Measurements from ENCODE around the gene OTULIN. TPM values are rescaled to one million over a fixed set of nuclear protein-coding genes. Genes with fewer than 3 reads are reported as not detected.

The OTULIN gene
- total and polyA plus RNA-seq, 3 experiments from 2014 or later: 28.1 to 87.6 (median 86.2) TPM

GRCh38 chr5:14685757-14686156 is 21.2 kb downstream of the OTULIN start:
- POLR2A ChIA-PET: interaction anchor here (0.6 kb wide), 1 partner anchor 17 kb away, joined by 3 read pairs; no protein-coding TSS in a partner anchor
- H3K27ac Mint-ChIP-seq: peak overlapping the region; percentile 26 to 89 (median 58)
- no peak overlapping the region for H3K4me3 ChIP-seq (ENCODE audit: low read length)

GRCh38 chr5:14686517-14686916 is 22.0 kb downstream of the OTULIN start:
- H3K9me3 Mint-ChIP-seq: peaks cover 0 to 2% (median 0%) of the 10 kb centered on the region in 5 donors
- no peaks in the 10 kb centered on the region for H3K27me3 Mint-ChIP-seq
- peaks cover 13 to 36% (median 19%) of the 10 kb centered on the region in 3 donors for H3K4me1 Mint-ChIP-seq
- Histone ChIP-seq H3K9me3 (ENCODE audit: low read length) (no peaks in the 10 kb centered on the region), H3K27me3 (ENCODE audit: insufficient read depth, low read length, poor library complexity, severe bottlenecking) (no peaks in the 10 kb centered on the region), H3K27ac (ENCODE audit: low read depth, low read length) (no peak overlapping the region), H3K36me3 (ENCODE audit: insufficient read depth, low read length) (peaks cover 43% of the 10 kb centered on the region), H3K4me3 (ENCODE audit: low read length) (no peak overlapping the region), H3K4me1 (ENCODE audit: insufficient read depth, low read length) (peaks cover 8% of the 10 kb centered on the region)
- H3K36me3 Mint-ChIP-seq: peaks cover 21 to 95% (median 36%) of the 10 kb centered on the region in 3 donors
- H3K27ac Mint-ChIP-seq: peak overlapping the region in 3 of 8 donors; percentile 1 to 43 (median 33)
- ChIA-PET CTCF (interaction anchor here (1.1 to 4.5 kb wide), 8 partner anchors 17 to 319 kb away, joined by 4 to 35 read pairs (median 10); no protein-coding TSS in a partner anchor), POLR2A (no interaction called here)
- H3K4me3 Mint-ChIP-seq: no peak overlapping the region
- DNase-seq: no peak

More at GRCh38 chr5:14685757-14686156, 21.2 kb downstream of the OTULIN start:
- no peaks in the 10 kb centered on the region for H3K27me3 Mint-ChIP-seq
- no peak overlapping the region for H3K27ac ChIP-seq (ENCODE audit: low read depth, low read length)
- peak in 2 of 5 donors; percentile 35 to 59 for DNase-seq
- peak overlapping the region in 6 of 7 donors; percentile 43 to 71 (median 61) for H3K4me3 Mint-ChIP-seq
- no peaks in the 10 kb centered on the region for H3K27me3 ChIP-seq (ENCODE audit: insufficient read depth, low read length, poor library complexity, severe bottlenecking)
- peaks cover 49% of the 10 kb centered on the region for H3K36me3 ChIP-seq (ENCODE audit: insufficient read depth, low read length)
- peaks cover 13 to 33% (median 19%) of the 10 kb centered on the region in 3 donors for H3K4me1 Mint-ChIP-seq
- H3K9me3 Mint-ChIP-seq: peaks cover 0 to 2% (median 0%) of the 10 kb centered on the region in 5 donors
- CTCF ChIA-PET: interaction anchor here (0.7 to 4.5 kb wide), 22 partner anchors 8 to 320 kb away, joined by 3 to 35 read pairs (median 5); no protein-coding TSS in a partner anchor
- H3K36me3 Mint-ChIP-seq: peaks cover 18 to 93% (median 31%) of the 10 kb centered on the region in 3 donors
- peaks cover 8% of the 10 kb centered on the region for H3K4me1 ChIP-seq (ENCODE audit: insufficient read depth, low read length)
- no peaks in the 10 kb centered on the region for H3K9me3 ChIP-seq (ENCODE audit: low read length)

GRCh38 chr5:14687023-14687665 is 22.6 kb downstream of the OTULIN start:
- H3K9me3 ChIP-seq (ENCODE audit: low read length): no peaks in the 10 kb centered on the region
- peaks cover 13 to 42% (median 19%) of the 10 kb centered on the region in 3 donors for H3K4me1 Mint-ChIP-seq
- H3K27me3 ChIP-seq (ENCODE audit: insufficient read depth, low read length, poor library complexity, severe bottlenecking): no peaks in the 10 kb centered on the region
- no peak overlapping the region for H3K27ac ChIP-seq (ENCODE audit: low read depth, low read length)
- no peak overlapping the region for H3K4me3 ChIP-seq (ENCODE audit: low read length)
- peaks cover 8% of the 10 kb centered on the region for H3K4me1 ChIP-seq (ENCODE audit: insufficient read depth, low read length)
- ChIA-PET POLR2A (no interaction called here), CTCF (interaction anchor here (1.1 to 4.5 kb wide), 4 partner anchors 16 to 314 kb away, joined by 4 to 35 read pairs (median 19); no protein-coding TSS in a partner anchor)
- DNase-seq: no peak
- no peaks in the 10 kb centered on the region for H3K27me3 Mint-ChIP-seq
- peaks cover 0 to 2% (median 0%) of the 10 kb centered on the region in 5 donors for H3K9me3 Mint-ChIP-seq
- peaks cover 21 to 95% (median 34%) of the 10 kb centered on the region in 3 donors for H3K36me3 Mint-ChIP-seq
- H3K36me3 ChIP-seq (ENCODE audit: insufficient read depth, low read length): peaks cover 38% of the 10 kb centered on the region
- H3K27ac Mint-ChIP-seq: peak overlapping the region in 4 of 8 donors; percentile 15 to 60 (median 38)
- no peak overlapping the region for H3K4me3 Mint-ChIP-seq

GRCh38 chr5:14693070-14693469 is 28.6 kb downstream of the OTULIN start:
- H3K27me3 ChIP-seq (ENCODE audit: insufficient read depth, low read length, poor library complexity, severe bottlenecking): no peaks in the 10 kb centered on the region
- Mint-ChIP-seq H3K4me1 (peaks cover 6 to 46% (median 18%) of the 10 kb centered on the region in 3 donors), H3K27me3 (no peaks in the 10 kb centered on the region), H3K27ac (peak overlapping the region in 1 of 8 donors; percentile 12), H3K4me3 (no peak overlapping the region), H3K36me3 (peaks cover 25 to 96% (median 42%) of the 10 kb centered on the region in 3 donors), H3K9me3 (peaks cover 0 to 2% (median 0%) of the 10 kb centered on the region in 5 donors)
- H3K4me1 ChIP-seq (ENCODE audit: insufficient read depth, low read length): no peaks in the 10 kb centered on the region
- H3K36me3 ChIP-seq (ENCODE audit: insufficient read depth, low read length): peaks cover 44% of the 10 kb centered on the region
- H3K9me3 ChIP-seq (ENCODE audit: low read length): no peaks in the 10 kb centered on the region
- no peak for DNase-seq
- H3K27ac ChIP-seq (ENCODE audit: low read depth, low read length): no peak overlapping the region
- CTCF ChIA-PET: no interaction called here
- POLR2A ChIA-PET: no interaction called here
- no peak overlapping the region for H3K4me3 ChIP-seq (ENCODE audit: low read length)

GRCh38 chr5:14695152-14695551 is 30.6 kb downstream of the OTULIN start:
- ChIA-PET POLR2A (no interaction called here), CTCF (interaction anchor here (0.7 to 1.9 kb wide), 4 partner anchors 10 to 318 kb away, joined by 3 to 6 read pairs (median 4); no protein-coding TSS in a partner anchor)
- H3K36me3 ChIP-seq (ENCODE audit: insufficient read depth, low read length): peaks cover 34% of the 10 kb centered on the region
- no peak overlapping the region for H3K4me3 Mint-ChIP-seq
- H3K27me3 ChIP-seq (ENCODE audit: insufficient read depth, low read length, poor library complexity, severe bottlenecking): no peaks in the 10 kb centered on the region
- H3K27me3 Mint-ChIP-seq: no peaks in the 10 kb centered on the region
- H3K4me1 Mint-ChIP-seq: peaks cover 16 to 64% (median 30%) of the 10 kb centered on the region in 3 donors
- peaks cover 0 to 2% (median 0%) of the 10 kb centered on the region in 5 donors for H3K9me3 Mint-ChIP-seq
- no peaks in the 10 kb centered on the region for H3K4me1 ChIP-seq (ENCODE audit: insufficient read depth, low read length)
- DNase-seq: no peak
- H3K9me3 ChIP-seq (ENCODE audit: low read length): no peaks in the 10 kb centered on the region
- peaks cover 16 to 96% (median 39%) of the 10 kb centered on the region in 3 donors for H3K36me3 Mint-ChIP-seq
- H3K27ac ChIP-seq (ENCODE audit: low read depth, low read length): no peak overlapping the region
- peak overlapping the region in 1 of 8 donors; percentile 40 for H3K27ac Mint-ChIP-seq
- H3K4me3 ChIP-seq (ENCODE audit: low read length): no peak overlapping the region

GRCh38 chr5:14696057-14696456 is 31.5 kb downstream of the OTULIN start:
- Histone ChIP-seq H3K36me3 (ENCODE audit: insufficient read depth, low read length) (peaks cover 28% of the 10 kb centered on the region), H3K4me3 (ENCODE audit: low read length) (no peak overlapping the region), H3K4me1 (ENCODE audit: insufficient read depth, low read length) (peaks cover 5% of the 10 kb centered on the region), H3K27me3 (ENCODE audit: insufficient read depth, low read length, poor library complexity, severe bottlenecking) (no peaks in the 10 kb centered on the region), H3K9me3 (ENCODE audit: low read length) (no peaks in the 10 kb centered on the region), H3K27ac (ENCODE audit: low read depth, low read length) (no peak overlapping the region)
- H3K27ac Mint-ChIP-seq: peak overlapping the region in 6 of 8 donors; percentile 38 to 81 (median 56)
- H3K27me3 Mint-ChIP-seq: no peaks in the 10 kb centered on the region
- no peaks in the 10 kb centered on the region for H3K9me3 Mint-ChIP-seq
- H3K36me3 Mint-ChIP-seq: peaks cover 7 to 93% (median 31%) of the 10 kb centered on the region in 3 donors
- peaks cover 20 to 71% (median 36%) of the 10 kb centered on the region in 3 donors for H3K4me1 Mint-ChIP-seq
- no peak overlapping the region for H3K4me3 Mint-ChIP-seq
- CTCF ChIA-PET: interaction anchor here (0.9 to 1.9 kb wide), 2 partner anchors 26 to 31 kb away, joined by 3 to 6 read pairs; no protein-coding TSS in a partner anchor
- POLR2A ChIA-PET: no interaction called here
- DNase-seq: no peak

GRCh38 chr5:14696851-14697250 is 32.3 kb downstream of the OTULIN start:
- Histone ChIP-seq H3K36me3 (ENCODE audit: insufficient read depth, low read length) (peaks cover 28% of the 10 kb centered on the region), H3K9me3 (ENCODE audit: low read length) (no peaks in the 10 kb centered on the region), H3K4me3 (ENCODE audit: low read length) (no peak overlapping the region), H3K27ac (ENCODE audit: low read depth, low read length) (no peak overlapping the region), H3K27me3 (ENCODE audit: insufficient read depth, low read length, poor library complexity, severe bottlenecking) (no peaks in the 10 kb centered on the region), H3K4me1 (ENCODE audit: insufficient read depth, low read length) (peaks cover 13% of the 10 kb centered on the region)
- peaks cover 7 to 92% (median 28%) of the 10 kb centered on the region in 3 donors for H3K36me3 Mint-ChIP-seq
- no peaks in the 10 kb centered on the region for H3K9me3 Mint-ChIP-seq
- peak overlapping the region in 4 of 8 donors; percentile 40 to 73 (median 42) for H3K27ac Mint-ChIP-seq
- H3K4me3 Mint-ChIP-seq: peak overlapping the region in 1 of 7 donors; percentile 15
- H3K27me3 Mint-ChIP-seq: no peaks in the 10 kb centered on the region
- H3K4me1 Mint-ChIP-seq: peaks cover 28 to 72% (median 44%) of the 10 kb centered on the region in 3 donors
- DNase-seq: no peak
- ChIA-PET POLR2A (no interaction called here), CTCF (no interaction called here)

- no peaks in the 10 kb centered on the region for H3K9me3 Mint-ChIP-seq
- POLR2A ChIA-PET: no interaction called here
- H3K27ac Mint-ChIP-seq: peak overlapping the region in 5 of 8 donors; percentile 44 to 92 (median 63)
- Histone ChIP-seq H3K9me3 (ENCODE audit: low read length) (no peaks in the 10 kb centered on the region), H3K4me1 (ENCODE audit: insufficient read depth, low read length) (peaks cover 29% of the 10 kb centered on the region), H3K27me3 (ENCODE audit: insufficient read depth, low read length, poor library complexity, severe bottlenecking) (no peaks in the 10 kb centered on the region), H3K27ac (ENCODE audit: low read depth, low read length) (no peak overlapping the region), H3K4me3 (ENCODE audit: low read length) (no peak overlapping the region), H3K36me3 (ENCODE audit: insufficient read depth, low read length) (peaks cover 20% of the 10 kb centered on the region)
- DNase-seq: no peak
- no peak overlapping the region for H3K4me3 Mint-ChIP-seq
- H3K36me3 Mint-ChIP-seq: peaks cover 3 to 91% (median 24%) of the 10 kb centered on the region in 3 donors
- H3K27me3 Mint-ChIP-seq: no peaks in the 10 kb centered on the region
- CTCF ChIA-PET: interaction anchor here (1.3 to 1.4 kb wide), 3 partner anchors 10 to 15 kb away, joined by 3 to 4 read pairs (median 3); no protein-coding TSS in a partner anchor
- peaks cover 43 to 81% (median 60%) of the 10 kb centered on the region in 3 donors for H3K4me1 Mint-ChIP-seq
These were observed 34.0 kb downstream of the OTULIN start for GRCh38 chr5:14698495-14698894.

Measured in CD8-positive, alpha-beta memory T cell (primary cell).